ENCODE data around the gene IGSF21.

IGSF21 gene

DNA sequence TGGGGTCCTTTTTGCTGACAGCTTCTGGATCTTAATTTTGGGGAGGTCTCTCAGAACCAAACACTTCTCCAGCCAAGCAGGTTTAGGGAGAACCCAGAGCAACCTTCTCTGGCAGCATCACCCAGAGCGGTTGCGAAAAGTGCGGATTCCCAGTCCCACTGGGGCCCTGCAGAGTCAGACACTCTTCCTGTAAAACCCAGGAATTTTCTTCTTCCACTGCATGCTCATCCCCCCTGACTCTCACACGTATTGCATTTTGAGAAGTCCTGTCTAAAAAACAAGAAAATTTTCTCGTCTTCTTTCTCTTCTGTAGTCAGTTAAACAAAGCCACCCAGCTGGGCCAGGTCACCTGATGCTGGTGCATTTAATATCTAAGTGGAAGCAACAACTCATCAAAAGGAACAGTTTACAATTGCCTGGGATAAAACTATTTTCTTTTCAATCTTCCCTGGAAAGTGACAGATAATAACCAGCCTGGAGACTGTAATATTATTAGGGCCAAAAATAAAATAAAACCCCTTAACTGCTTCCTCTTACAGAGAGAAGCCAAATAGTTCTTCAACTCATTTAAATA, 156.0 kb downstream of the IGSF21 start:
- DNase-seq (ENCODE audit: low spot score): no peak

DNA sequence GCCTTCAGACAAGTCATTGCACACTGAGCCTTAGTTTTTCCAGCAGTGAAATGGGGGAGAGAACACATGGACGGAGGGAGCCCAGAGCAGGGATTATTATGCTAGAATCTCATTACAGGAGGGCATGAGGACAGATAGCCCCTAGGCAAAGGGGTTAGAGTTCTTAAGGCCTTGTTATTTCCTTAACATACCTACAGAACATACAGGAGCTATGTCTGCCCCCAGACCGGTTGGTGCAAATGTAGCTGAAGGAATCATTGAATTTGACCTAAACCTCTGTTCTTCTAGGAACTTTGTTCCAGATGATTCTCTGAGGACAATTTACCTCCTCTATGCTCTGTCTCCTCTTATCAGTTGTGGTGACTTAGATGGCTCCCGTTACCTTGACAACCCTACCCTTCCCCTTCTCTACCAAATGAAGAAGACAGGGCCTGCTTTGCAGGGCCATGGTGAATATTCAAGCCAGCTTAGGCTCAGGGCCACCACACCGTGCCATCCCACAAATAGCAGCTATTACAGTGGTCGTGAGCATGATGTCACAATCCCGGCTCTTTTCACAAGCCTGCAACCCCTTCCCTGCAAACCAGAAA, 156.9 kb downstream of the IGSF21 start:
- no peak for DNase-seq (ENCODE audit: low spot score)

GRCh38 chr1:18265641-18266040, 158.0 kb downstream of the IGSF21 start:
- DNase-seq (ENCODE audit: low spot score): peak; percentile 71

- no peak for DNase-seq (ENCODE audit: low spot score)
These were observed 158.8 kb downstream of the IGSF21 start for GRCh38 chr1:18266391-18266790.

DNA sequence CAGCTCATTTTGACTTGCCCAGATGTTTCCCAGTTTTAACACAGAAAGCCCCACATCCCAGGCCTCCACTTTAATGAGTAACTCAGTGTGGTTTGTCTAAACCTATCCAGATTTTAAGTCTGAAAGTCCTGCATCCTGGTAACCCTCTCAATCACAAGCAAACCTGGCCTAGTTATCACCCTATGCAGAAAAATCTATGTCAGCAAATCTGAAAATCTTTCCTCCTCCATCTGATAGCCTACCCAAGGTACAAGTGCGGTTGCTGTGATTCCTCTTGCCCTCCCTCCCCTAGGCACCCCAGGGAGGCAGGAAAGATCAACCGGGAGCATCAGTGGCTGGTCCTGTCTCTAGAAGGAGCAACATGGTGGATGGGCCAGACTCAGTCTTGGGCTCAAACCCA, 163.7 kb downstream of the IGSF21 start:
- DNase-seq (ENCODE audit: low spot score): no peak

DNA sequence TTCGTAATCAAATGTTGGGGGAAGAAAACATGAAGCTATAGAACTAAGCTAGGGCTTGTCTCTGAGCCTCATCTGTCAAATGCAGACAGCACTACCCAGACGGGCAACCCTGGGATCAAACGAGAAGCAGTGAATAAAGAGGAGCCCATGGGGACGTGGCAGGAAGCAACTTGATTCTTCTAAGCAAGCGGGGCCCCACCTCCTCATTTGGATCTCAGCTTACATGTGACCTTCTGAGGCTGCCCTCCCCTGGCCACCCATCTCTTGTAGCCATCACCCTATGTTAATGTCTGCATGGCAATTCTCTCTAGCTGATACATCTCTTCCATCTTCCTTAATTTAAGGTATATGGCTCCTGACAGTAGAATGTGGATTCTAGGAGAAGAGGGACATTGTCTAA, 171.3 kb downstream of the IGSF21 start:
- DNase-seq (ENCODE audit: low spot score): no peak

GRCh38 chr1:18279351-18280074, 171.9 kb downstream of the IGSF21 start:
- peak; percentile 96 for DNase-seq (ENCODE audit: low spot score)

- DNase-seq (ENCODE audit: low spot score): no peak
These were observed 173.4 kb downstream of the IGSF21 start for GRCh38 chr1:18280956-18281355.

- DNase-seq (ENCODE audit: low spot score): peak; percentile 76
These were observed 175.4 kb downstream of the IGSF21 start for GRCh38 chr1:18282851-18283600.

GRCh38 chr1:18283601-18284385, 176.2 kb downstream of the IGSF21 start:
- DNase-seq (ENCODE audit: low spot score): no peak

- no peak for DNase-seq (ENCODE audit: low spot score)
These were observed 177.4 kb downstream of the IGSF21 start for GRCh38 chr1:18284805-18285537.

GRCh38 chr1:18285538-18285924, 177.9 kb downstream of the IGSF21 start:
- DNase-seq (ENCODE audit: low spot score): no peak

DNA sequence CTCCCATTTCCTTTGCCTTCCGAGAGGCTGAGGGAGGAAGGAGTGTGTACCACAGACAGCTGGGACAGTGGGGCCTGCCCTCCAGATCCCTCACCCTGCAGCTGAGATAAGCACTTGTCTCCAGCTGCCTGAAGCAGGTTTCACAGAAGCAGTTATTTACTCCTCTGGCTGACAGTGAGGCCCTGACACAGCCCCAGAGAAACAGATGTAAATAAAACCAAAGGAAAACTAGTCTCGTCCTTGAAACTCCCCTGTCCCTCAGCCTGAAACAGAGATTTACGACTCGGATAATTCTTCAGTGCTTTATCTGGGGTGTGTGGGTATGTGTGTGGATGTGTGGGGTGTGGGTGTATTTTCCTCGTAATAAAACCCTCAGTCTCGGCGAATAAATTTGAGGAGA, 181.1 kb downstream of the IGSF21 start:
- no peak for DNase-seq (ENCODE audit: low spot score)

- no peak for DNase-seq (ENCODE audit: low spot score)
These were observed 182.0 kb downstream of the IGSF21 start for GRCh38 chr1:18289597-18289996.

- DNase-seq (ENCODE audit: low spot score): no peak
These were observed 183.3 kb downstream of the IGSF21 start for GRCh38 chr1:18290740-18291412.

DNA sequence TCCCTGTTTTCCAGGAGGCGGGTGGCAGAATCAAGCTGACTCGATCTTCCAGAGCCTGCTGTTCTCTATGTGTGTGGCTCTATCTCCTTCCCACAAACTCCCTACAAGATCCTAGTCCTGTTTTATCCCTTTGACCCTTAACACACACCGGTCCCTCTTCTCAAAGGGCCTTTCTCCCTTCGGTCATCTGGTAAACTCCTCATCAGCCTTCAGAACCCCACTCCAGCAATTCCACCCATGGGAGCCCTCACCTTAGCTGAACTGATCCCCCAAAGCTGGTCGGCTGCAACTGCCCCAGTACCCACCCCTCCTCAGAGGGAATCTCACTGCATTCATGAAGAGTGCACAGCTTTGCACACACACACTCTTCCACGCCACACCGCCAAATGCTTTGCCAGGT, 184.9 kb downstream of the IGSF21 start:
- DNase-seq (ENCODE audit: low spot score): no peak

DNA sequence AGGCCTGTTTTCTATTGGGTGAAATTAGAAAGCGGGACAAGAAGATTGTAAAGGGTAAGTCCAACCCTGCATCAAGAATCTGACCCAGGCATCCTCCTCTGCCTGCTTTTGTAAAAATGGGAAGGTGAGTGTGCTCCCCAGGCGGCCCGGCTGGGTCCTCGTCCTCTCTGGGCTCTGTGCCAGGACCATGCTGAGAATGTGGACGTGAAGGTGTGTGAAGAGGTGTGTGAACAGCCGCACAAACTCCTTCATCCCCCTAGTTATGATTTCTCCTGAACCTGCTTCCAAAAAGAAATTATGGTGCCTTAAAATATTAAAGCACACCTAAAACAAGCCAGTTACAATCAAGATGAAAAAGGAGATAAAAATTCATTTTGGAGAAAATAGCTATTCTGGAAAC, 185.7 kb downstream of the IGSF21 start:
- DNase-seq (ENCODE audit: low spot score): no peak

GRCh38 chr1:18294437-18295176, 187.0 kb downstream of the IGSF21 start:
- DNase-seq (ENCODE audit: low spot score): no peak

GRCh38 chr1:18297896-18298648, 190.5 kb downstream of the IGSF21 start:
- no peak for DNase-seq (ENCODE audit: low spot score)

Data from cerebellar cortex (tissue), 1 donor.